NT2/D1 (cell line): ENCODE measurements around the gene CAPRIN1.

Source experiments
- SUZ12 ChIP-seq: IDR thresholded peaks from 2 replicates; pipeline ENCODE4 v1.6.1; 2011; ENCODE audit not compliant: insufficient read length, insufficient read depth; ENCODE audit errors: extremely low read depth
- YY1 ChIP-seq: IDR thresholded peaks from 2 replicates; pipeline ENCODE4 v1.6.1; 2011; ENCODE audit not compliant: insufficient read length, insufficient read depth
- ZNF274 ChIP-seq: IDR thresholded peaks from 2 replicates; pipeline ENCODE4 v1.6.1; 2011; ENCODE audit warnings: mild to moderate bottlenecking, low read depth, low read length

GRCh38 chr11:34091825-34092224, 40.3 kb downstream of the CAPRIN1 start:
- TF ChIP-seq YY1 = no peak
- TF ChIP-seq ZNF274 = no peak
- no peak for TF ChIP-seq SUZ12
